Stimulated activated CD4-positive, alpha-beta T cell treated with anti-CD3 and anti-CD28 coated beads, Interleukin-12 subunit alpha, Interleukin-12 subunit beta, amount 100 ng/mL, for 4 hours (primary cell): ENCODE data around the gene HEBP1.

Experiments used
- DNase-seq: peaks from one replicate; pipeline ENCODE4 v3.0.0-alpha.2; 2020

The HEBP1 gene

GRCh38 chr12:12986775-12987331, 13.2 kb downstream of the HEBP1 start:
- no peak for DNase-seq

- DNase-seq: no peak
These were observed 14.2 kb downstream of the HEBP1 start for GRCh38 chr12:12985817-12986408.

GRCh38 chr12:12984149-12984548, 15.9 kb downstream of the HEBP1 start:
- DNase-seq: no peak

- DNase-seq: no peak
These were observed 16.5 kb downstream of the HEBP1 start for GRCh38 chr12:12983420-12984035.

- DNase-seq: no peak
These were observed 17.7 kb downstream of the HEBP1 start for GRCh38 chr12:12982331-12982730.

- no peak for DNase-seq
These were observed 20.3 kb downstream of the HEBP1 start for GRCh38 chr12:12979731-12980259.

- DNase-seq: no peak
These were observed 20.9 kb downstream of the HEBP1 start for GRCh38 chr12:12979126-12979525.

GRCh38 chr12:12977231-12977630, 22.8 kb downstream of the HEBP1 start:
- no peak for DNase-seq

GRCh38 chr12:12976366-12976765, 23.7 kb downstream of the HEBP1 start:
- no peak for DNase-seq

GRCh38 chr12:12975322-12976077, 24.6 kb downstream of the HEBP1 start:
- no peak for DNase-seq

- DNase-seq: no peak
These were observed 25.9 kb downstream of the HEBP1 start for GRCh38 chr12:12974211-12974610.

- no peak for DNase-seq
These were observed 27.0 kb downstream of the HEBP1 start for GRCh38 chr12:12973019-12973418.

- DNase-seq: no peak
These were observed 34.2 kb downstream of the HEBP1 start for GRCh38 chr12:12965836-12966235.

GRCh38 chr12:12964255-12964654, 35.8 kb downstream of the HEBP1 start:
- no peak for DNase-seq

GRCh38 chr12:12960639-12961209, 39.3 kb downstream of the HEBP1 start:
- no peak for DNase-seq

- DNase-seq: no peak
These were observed 41.2 kb downstream of the HEBP1 start for GRCh38 chr12:12958886-12959285.

- no peak for DNase-seq
These were observed 45.0 kb downstream of the HEBP1 start for GRCh38 chr12:12954878-12955625.

GRCh38 chr12:12954356-12954755, 45.7 kb downstream of the HEBP1 start:
- DNase-seq: no peak

- DNase-seq: no peak
These were observed 48.0 kb downstream of the HEBP1 start, which contains the start of gene GPRC5D for GRCh38 chr12:12952036-12952435. Gene GPRC5D (minus strand): TSS chr12:12952170. CDS start chr12:12950384, 1,786 bp downstream.

GRCh38 chr12:12951504-12951903, 48.6 kb downstream of the HEBP1 start:
- no peak for DNase-seq

- DNase-seq: no peak
These were observed 52.2 kb downstream of the HEBP1 start for GRCh38 chr12:12947902-12948301.

GRCh38 chr12:12946686-12947355, 53.2 kb downstream of the HEBP1 start:
- no peak for DNase-seq
